HPDE6-E6E7 (cell line): ENCODE measurements around the gene WNT3A.

Experiments
- DNase-seq: peaks from one replicate; pipeline ENCODE4 v3.0.0; 2011; ENCODE audit warnings: missing footprints; ENCODE audit errors: extremely low spot score

Gene WNT3A

GRCh38 chr1:228084325-228084724, 77.5 kb downstream of the WNT3A start:
- DNase-seq, result no peak

- no peak for DNase-seq
Observed at GRCh38 chr1:228084797-228085196, 78.0 kb downstream of the WNT3A start.

- no peak for DNase-seq
Observed at GRCh38 chr1:228085287-228085951, 78.6 kb downstream of the WNT3A start.

GRCh38 chr1:228087771-228088251, 81.0 kb downstream of the WNT3A start:
- DNase-seq, result peak; percentile 72

GRCh38 chr1:228088586-228089498, 82.0 kb downstream of the WNT3A start:
- no peak for DNase-seq

DNA sequence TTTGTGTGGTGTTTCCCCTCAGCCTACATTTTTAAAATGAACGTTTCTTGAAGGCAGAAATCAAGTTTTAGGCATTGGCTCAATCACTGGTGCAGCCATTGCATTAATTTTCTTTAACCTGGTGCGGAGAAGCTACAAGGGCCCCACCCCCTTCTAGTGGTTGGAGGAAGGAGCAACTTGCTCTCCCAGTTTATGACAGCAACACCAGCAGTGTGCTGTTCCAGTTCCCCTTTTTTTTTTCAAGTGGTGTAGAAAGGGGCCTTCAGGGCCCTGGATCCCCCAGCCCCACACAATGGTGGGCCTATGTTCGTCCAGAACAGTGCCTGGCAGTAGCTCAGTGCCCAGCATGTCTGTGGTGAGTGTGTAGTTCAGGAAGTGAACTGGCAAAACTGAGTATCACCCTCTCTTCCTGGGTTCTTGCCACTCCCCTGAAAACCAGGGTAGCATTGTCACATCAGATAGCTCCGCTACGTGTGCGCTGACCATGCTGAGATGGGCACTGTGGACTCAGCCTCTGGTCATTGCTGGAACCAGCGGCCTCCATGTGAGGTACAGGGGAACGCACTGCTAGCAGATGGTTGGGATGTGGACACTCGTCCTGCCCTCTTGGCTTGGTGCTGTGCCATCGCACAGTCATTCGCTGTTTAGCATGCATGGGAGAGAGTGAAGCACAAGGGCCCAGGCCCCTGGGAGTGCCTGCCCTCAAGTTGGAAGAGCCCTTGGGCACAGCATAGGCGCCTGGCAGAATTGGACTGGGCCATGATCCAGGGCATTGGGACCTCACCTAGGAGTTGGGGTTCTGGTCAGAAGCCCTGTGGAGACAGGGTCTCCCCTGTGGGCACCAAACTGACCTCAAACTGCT, 83.0 kb downstream of the WNT3A start:
- DNase-seq, result no peak

GRCh38 chr1:228090613-228091081, 83.8 kb downstream of the WNT3A start:
- DNase-seq, result no peak

DNA sequence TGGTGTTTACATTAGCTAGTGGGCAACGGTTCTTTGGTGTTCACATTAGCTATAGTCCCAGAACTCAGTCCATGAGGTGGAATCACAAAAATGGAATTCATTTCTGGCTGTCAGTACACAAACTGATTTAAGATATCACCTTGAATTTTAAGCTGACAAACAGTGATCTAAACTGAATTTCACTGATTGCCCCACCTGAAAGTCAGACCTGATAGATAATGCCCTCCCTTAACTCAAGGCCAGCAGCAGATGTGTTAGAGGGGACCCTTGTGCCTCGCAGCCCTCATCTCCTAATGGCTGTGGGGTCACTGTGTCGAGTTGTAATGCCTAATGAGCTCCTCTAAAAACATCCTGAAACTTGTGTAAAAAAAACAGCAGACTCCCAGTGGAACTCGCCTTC, 84.3 kb downstream of the WNT3A start:
- no peak for DNase-seq

- no peak for DNase-seq
Observed at GRCh38 chr1:228092342-228093049, 85.7 kb downstream of the WNT3A start.

DNA sequence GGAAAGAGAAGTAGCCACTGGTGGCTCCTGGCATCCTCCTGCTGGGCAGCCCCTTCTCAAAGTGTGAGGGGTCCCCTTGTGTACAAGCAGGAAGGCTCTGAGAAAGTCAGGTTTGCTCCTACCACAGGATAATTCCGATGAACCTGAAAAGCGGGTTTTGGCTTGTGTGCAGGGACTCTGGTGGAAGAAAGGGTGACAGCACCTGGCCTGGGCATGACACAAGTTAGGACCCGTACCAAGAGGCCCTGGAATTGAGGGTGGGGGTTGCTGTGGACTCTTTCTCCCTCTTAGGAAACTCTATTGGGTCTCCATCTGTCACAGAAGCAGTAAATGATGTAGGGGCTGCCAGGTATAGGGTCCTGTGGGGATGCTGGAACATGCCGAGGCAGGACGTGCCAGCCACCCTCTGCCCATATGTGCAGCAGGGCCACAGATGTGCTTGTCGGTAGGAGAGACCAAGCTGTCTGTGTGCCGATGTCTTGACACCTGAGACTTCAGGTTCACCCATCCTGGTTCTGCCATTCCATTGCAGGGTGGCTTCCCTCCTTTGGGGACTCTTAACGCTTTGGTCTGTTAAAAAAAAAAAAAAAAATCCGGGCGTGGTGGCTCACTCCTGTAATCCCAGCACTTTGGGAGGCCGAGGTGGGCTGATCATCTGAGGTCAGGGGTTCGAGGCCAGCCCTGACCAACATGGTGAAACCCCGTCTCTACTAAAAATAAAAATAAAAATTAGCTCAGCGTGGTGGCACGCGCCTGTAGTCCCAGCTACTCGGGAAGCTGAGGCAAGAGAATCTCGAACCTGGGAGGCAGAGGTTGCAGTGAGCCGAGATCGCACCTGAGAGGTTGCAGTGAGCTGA, 86.5 kb downstream of the WNT3A start:
- DNase-seq, result no peak

GRCh38 chr1:228094432-228095016, 87.7 kb downstream of the WNT3A start:
- DNase-seq, result no peak

GRCh38 chr1:228095161-228095560, 88.4 kb downstream of the WNT3A start:
- DNase-seq, result no peak

GRCh38 chr1:228095938-228096337, 89.1 kb downstream of the WNT3A start:
- DNase-seq, result no peak

- DNase-seq, result no peak
Observed at GRCh38 chr1:228096416-228097332, 89.9 kb downstream of the WNT3A start.

- DNase-seq, result no peak
Observed at GRCh38 chr1:228097333-228098081, 90.7 kb downstream of the WNT3A start.

DNA sequence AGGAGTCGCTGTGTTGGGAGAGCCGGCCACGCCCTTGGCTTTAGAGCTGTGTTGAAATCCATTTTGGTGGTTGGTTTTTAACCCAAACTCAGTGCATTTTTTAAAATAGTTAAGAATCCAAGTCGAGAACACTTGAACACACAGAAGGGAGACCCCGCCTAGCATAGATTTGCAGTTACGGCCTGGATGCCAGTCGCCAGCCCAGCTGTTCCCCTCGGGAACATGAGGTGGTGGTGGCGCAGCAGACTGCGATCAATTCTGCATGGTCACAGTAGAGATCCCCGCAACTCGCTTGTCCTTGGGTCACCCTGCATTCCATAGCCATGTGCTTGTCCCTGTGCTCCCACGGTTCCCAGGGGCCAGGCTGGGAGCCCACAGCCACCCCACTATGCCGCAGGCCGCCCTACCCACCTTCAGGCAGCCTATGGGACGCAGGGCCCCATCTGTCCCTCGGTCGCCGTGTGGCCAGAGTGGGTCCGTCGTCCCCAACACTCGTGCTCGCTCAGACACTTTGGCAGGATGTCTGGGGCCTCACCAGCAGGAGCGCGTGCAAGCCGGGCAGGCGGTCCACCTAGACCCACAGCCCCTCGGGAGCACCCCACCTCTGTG, 91.6 kb downstream of the WNT3A start:
- DNase-seq, result no peak

DNA sequence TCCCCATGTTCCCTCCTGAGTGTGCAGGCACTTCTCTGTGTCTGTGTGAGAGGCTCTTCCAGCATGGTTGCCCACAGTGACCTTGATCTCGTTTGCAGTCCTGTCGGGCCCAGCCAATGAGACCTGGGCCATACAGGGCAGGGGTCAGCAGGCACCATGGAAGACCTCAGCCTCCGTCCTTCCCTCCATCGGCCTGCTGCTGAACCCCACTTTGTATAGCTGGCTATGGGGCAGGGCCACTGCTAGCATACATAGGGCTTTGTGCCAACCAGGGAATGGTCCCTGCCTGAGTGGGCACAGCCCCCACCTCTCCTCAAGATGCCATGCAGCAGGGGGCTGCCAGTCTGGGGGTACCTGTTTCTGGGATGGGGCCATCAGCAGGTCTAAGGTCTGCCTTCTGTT, 92.5 kb downstream of the WNT3A start:
- no peak for DNase-seq
